Osteoblast (primary cell): ENCODE results near the gene PRKCA. TPM values are rescaled to one million over a fixed set of nuclear protein-coding genes. Genes with fewer than 3 reads are reported as not detected.

Source experiments
- DNase-seq: peaks from one replicate; pipeline ENCODE4 v3.0.0; 2011; ENCODE audit warnings: low spot score, mixed read lengths; ENCODE audit not compliant: insufficient read length; ENCODE audit errors: missing footprints
- H2AFZ ChIP-seq: 2 replicates; pipeline ENCODE4 v1.6.0; 2011; ENCODE audit warnings: mild to moderate bottlenecking, low read length
- H3K27ac ChIP-seq: 2 replicates; pipeline ENCODE4 v1.5.1; 2011; ENCODE audit warnings: mild to moderate bottlenecking, low read depth, low read length, moderate library complexity
- H3K27me3 ChIP-seq: 2 replicates; pipeline ENCODE4 v1.6.0; 2012; ENCODE audit warnings: mild to moderate bottlenecking, control low read depth, inconsistent platforms, low read length, moderate library complexity; ENCODE audit not compliant: insufficient read depth
- H3K36me3 ChIP-seq: 2 replicates; pipeline ENCODE4 v1.5.1; 2011; ENCODE audit warnings: mild to moderate bottlenecking, low read length, control low read depth, moderate library complexity; ENCODE audit not compliant: insufficient read depth
- H3K4me1 ChIP-seq: 2 replicates; pipeline ENCODE4 v1.5.1; 2011; ENCODE audit warnings: mild to moderate bottlenecking, low read length, control low read depth, moderate library complexity; ENCODE audit not compliant: insufficient read depth
- H3K4me2 ChIP-seq: 2 replicates; pipeline ENCODE4 v1.6.0; 2011; ENCODE audit warnings: mild to moderate bottlenecking, low read length; ENCODE audit not compliant: insufficient read depth
- H3K4me3 ChIP-seq: fragments of 200-600 bp; sonication (generic); 3 replicates; pipeline ENCODE4 v1.5.1; 2012; ENCODE audit warnings: mild to moderate bottlenecking, low read length, inconsistent platforms; ENCODE audit not compliant: insufficient read depth
- H3K79me2 ChIP-seq: 2 replicates; pipeline ENCODE4 v1.6.0; 2012; ENCODE audit warnings: mild to moderate bottlenecking, low read length, control low read depth, inconsistent platforms; ENCODE audit not compliant: insufficient read depth
- H3K9me3 ChIP-seq: 2 replicates; pipeline ENCODE4 v1.5.1; 2011; ENCODE audit warnings: low read depth, low read length, control low read depth
- H4K20me1 ChIP-seq: 2 replicates; pipeline ENCODE4 v1.6.0; 2012; ENCODE audit warnings: mild to moderate bottlenecking, low read length, control low read depth; ENCODE audit not compliant: insufficient read depth
- CTCF ChIP-seq: IDR thresholded peaks from 2 replicates; pipeline ENCODE4 v1.5.1; 2011; ENCODE audit warnings: mild to moderate bottlenecking, low read depth, low read length, moderate library complexity; ENCODE audit errors: extremely low read depth
- total RNA-seq: library from RNA; depleted of rRNA; stranded (reverse); fragments of >200 nt; gene quantifications from 2 replicates; pipeline ENCODE4 v1.2.3, GENCODE V29; 2012

PRKCA gene
- total RNA-seq, 1 donor: 46.0 TPM

- H3K36me3 ChIP-seq: no peaks in the 10 kb centered on the region
- no peak for TF ChIP-seq CTCF
- H3K9me3 ChIP-seq: no peaks in the 10 kb centered on the region
- H3K79me2 ChIP-seq: peaks cover 65% of the 10 kb centered on the region
- H4K20me1 ChIP-seq: no peaks in the 10 kb centered on the region
- H3K4me2 ChIP-seq: peak overlapping the region; percentile 62
- peak overlapping the region; percentile 29 for H3K4me3 ChIP-seq
- peak; percentile 93 for DNase-seq
- peak overlapping the region; percentile 87 for H3K27ac ChIP-seq
- H3K27me3 ChIP-seq: no peaks in the 10 kb centered on the region
- H2AFZ ChIP-seq: no peak overlapping the region
- peaks cover 57% of the 10 kb centered on the region for H3K4me1 ChIP-seq
Observed at GRCh38 chr17:66466840-66467367, 164.5 kb downstream of the PRKCA start.

- no peak overlapping the region for H2AFZ ChIP-seq
- no peak overlapping the region for H3K4me3 ChIP-seq
- H3K9me3 ChIP-seq: no peaks in the 10 kb centered on the region
- no peaks in the 10 kb centered on the region for H3K27me3 ChIP-seq
- H3K27ac ChIP-seq: peak overlapping the region; percentile 87
- no peaks in the 10 kb centered on the region for H4K20me1 ChIP-seq
- DNase-seq: no peak
- no peaks in the 10 kb centered on the region for H3K36me3 ChIP-seq
- peaks cover 64% of the 10 kb centered on the region for H3K79me2 ChIP-seq
- no peak for TF ChIP-seq CTCF
- H3K4me2 ChIP-seq: peak overlapping the region; percentile 62
- peaks cover 51% of the 10 kb centered on the region for H3K4me1 ChIP-seq
Observed at GRCh38 chr17:66467766-66468165, 165.4 kb downstream of the PRKCA start.

GRCh38 chr17:66468241-66469087 is 166.1 kb downstream of the PRKCA start:
- Histone ChIP-seq H2AFZ (no peak overlapping the region), H3K4me2 (peak overlapping the region; percentile 62), H3K4me1 (peaks cover 46% of the 10 kb centered on the region), H3K4me3 (peak overlapping the region; percentile 3), H4K20me1 (peaks cover 4% of the 10 kb centered on the region), H3K9me3 (no peaks in the 10 kb centered on the region), H3K79me2 (peaks cover 68% of the 10 kb centered on the region), H3K36me3 (no peaks in the 10 kb centered on the region), H3K27me3 (no peaks in the 10 kb centered on the region), H3K27ac (peak overlapping the region; percentile 87)
- no peak for TF ChIP-seq CTCF
- no peak for DNase-seq

DNA sequence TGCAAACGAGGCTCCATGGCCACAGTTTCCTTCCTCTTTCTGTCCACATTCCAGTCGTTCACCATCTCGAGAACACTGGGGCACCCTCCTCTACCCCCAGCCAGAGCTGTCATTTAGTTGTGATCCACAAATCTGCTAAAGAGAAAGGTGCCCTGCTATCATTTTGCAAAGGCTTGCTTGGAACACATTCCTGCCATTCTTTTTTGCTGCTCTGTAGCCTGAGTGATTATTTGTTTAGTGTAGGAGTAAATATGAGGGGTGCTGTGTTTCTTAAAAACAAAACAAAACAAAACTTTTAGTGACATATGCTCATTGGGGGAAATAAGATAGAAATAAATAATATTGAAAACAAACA is 166.7 kb downstream of the PRKCA start:
- Histone ChIP-seq H3K36me3 (no peaks in the 10 kb centered on the region), H3K9me3 (no peaks in the 10 kb centered on the region), H3K4me3 (no peak overlapping the region), H3K79me2 (peaks cover 66% of the 10 kb centered on the region), H3K27me3 (no peaks in the 10 kb centered on the region), H4K20me1 (peaks cover 4% of the 10 kb centered on the region), H3K4me1 (peaks cover 41% of the 10 kb centered on the region), H3K27ac (peak overlapping the region; percentile 87), H2AFZ (no peak overlapping the region), H3K4me2 (peak overlapping the region; percentile 62)
- no peak for DNase-seq
- no peak for TF ChIP-seq CTCF
